NCI-H2081 treated with DMSO at 0.1 percent for 48 hours (cell line): ENCODE data around the gene RAD51AP2.
"Not testable (repeated sequence)": the region's sequence is repeated elsewhere in the genome, so short reads cannot be mapped to it uniquely, and the experiment has no call there.

Experiments
- DNase-seq: peaks from one replicate; lab custom pipeline; 2025; lab: John Stamatoyannopoulos, UW

The RAD51AP2 gene

GRCh38 chr2:17538022-17538843 lies 20.0 kb upstream of the RAD51AP2 start:
- DNase-seq = no peak

- DNase-seq = no peak
Observed at GRCh38 chr2:17536416-17536815, 18.2 kb upstream of the RAD51AP2 start.

GRCh38 chr2:17533546-17533945 lies 15.3 kb upstream of the RAD51AP2 start:
- DNase-seq = no peak

GRCh38 chr2:17529771-17530170 lies 11.5 kb upstream of the RAD51AP2 start:
- DNase-seq = no peak

GRCh38 chr2:17522303-17522702 lies 4.1 kb upstream of the RAD51AP2 start:
- DNase-seq = no peak

- DNase-seq = no peak
Observed at GRCh38 chr2:17521621-17522020, 3.4 kb upstream of the RAD51AP2 start.

GRCh38 chr2:17520761-17521160 lies 2.5 kb upstream of the RAD51AP2 start:
- no peak for DNase-seq

GRCh38 chr2:17519486-17519885 lies 1.2 kb upstream of the RAD51AP2 start:
- DNase-seq = no peak

GRCh38 chr2:17517481-17518211 lies 594 bp downstream of the RAD51AP2 start:
- DNase-seq = no peak

- no peak for DNase-seq
Observed at GRCh38 chr2:17515652-17516051, 2.6 kb downstream of the RAD51AP2 start.

- DNase-seq = no peak
Observed at GRCh38 chr2:17506736-17507616, 11.3 kb downstream of the RAD51AP2 start.

- DNase-seq = no peak
Observed at GRCh38 chr2:17497718-17498117, 20.5 kb downstream of the RAD51AP2 start.

GRCh38 chr2:17495590-17495989 lies 22.6 kb downstream of the RAD51AP2 start:
- no peak for DNase-seq

GRCh38 chr2:17490165-17490564 lies 28.1 kb downstream of the RAD51AP2 start:
- not testable (repeated sequence) for DNase-seq

GRCh38 chr2:17488610-17489009 lies 29.6 kb downstream of the RAD51AP2 start:
- not testable (repeated sequence) for DNase-seq

GRCh38 chr2:17483496-17483895 lies 34.7 kb downstream of the RAD51AP2 start:
- DNase-seq = no peak

- no peak for DNase-seq
Observed at GRCh38 chr2:17482651-17483050, 35.6 kb downstream of the RAD51AP2 start.

- no peak for DNase-seq
Observed at GRCh38 chr2:17479875-17480274, 38.4 kb downstream of the RAD51AP2 start.

GRCh38 chr2:17476830-17477229 lies 41.4 kb downstream of the RAD51AP2 start:
- DNase-seq = no peak

GRCh38 chr2:17476064-17476463 lies 42.2 kb downstream of the RAD51AP2 start:
- DNase-seq = no peak

- no peak for DNase-seq
Observed at GRCh38 chr2:17475286-17475685, 43.0 kb downstream of the RAD51AP2 start.

- DNase-seq = no peak
Observed at GRCh38 chr2:17471979-17472378, 46.3 kb downstream of the RAD51AP2 start.
